OCI-LY7 (cell line): ENCODE results near the gene FGFBP2.

Experiments used
- CTCF ChIP-seq: fragments of 200-600 bp; sonication (generic); conservative IDR thresholded peaks from 2 replicates; pipeline ENCODE4 v1.5.1; 2014; ENCODE audit warnings: mild to moderate bottlenecking, antibody characterized with exemption, low read length, moderate library complexity, mixed read lengths
- EZH2phosphoT487 ChIP-seq: fragments of 200-600 bp; sonication (generic); IDR thresholded peaks from 2 replicates; pipeline ENCODE4 v1.6.1; 2018; ENCODE audit warnings: low read depth, borderline replicate concordance, mild to moderate bottlenecking, mixed run types, antibody characterized with exemption, low read length, moderate library complexity, mixed read lengths

GRCh38 chr4:15918484-15919129 lies 44.4 kb downstream of the FGFBP2 start:
- TF ChIP-seq CTCF (no peak), EZH2phosphoT487 (no peak)
